ENCODE measurements around the gene CRNKL1. TPM values are rescaled to one million over a fixed set of nuclear protein-coding genes. Genes with fewer than 3 reads are reported as not detected.

Gene CRNKL1
- polyA plus RNA-seq, 1 of the 3 experiments (the other 2 are of a cell fraction), result 7.6 TPM

DNA sequence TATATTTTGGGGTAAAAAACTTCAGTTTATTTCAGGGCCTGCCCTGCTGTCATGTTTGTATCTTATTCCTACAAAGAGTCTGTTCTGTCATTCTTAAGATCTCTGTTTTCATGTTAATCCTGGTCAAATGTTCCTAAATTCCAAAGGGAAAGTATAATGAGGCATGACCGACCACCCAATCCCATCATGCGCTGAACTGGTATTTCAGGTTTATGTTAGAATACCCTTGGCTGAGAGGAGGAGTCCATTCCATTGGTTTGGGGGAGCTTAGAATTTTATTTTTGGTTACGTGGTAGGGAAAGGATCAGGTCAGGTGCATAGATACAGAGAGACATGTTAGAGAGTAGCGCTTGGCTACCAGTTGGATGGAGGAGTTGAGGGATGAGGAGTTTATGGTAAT, 25.8 kb upstream of the CRNKL1 start:
- Histone ChIP-seq H4K20me1 (ENCODE audit: insufficient read depth) (no peaks in the 10 kb centered on the region), H3F3A (replicated peaks; ENCODE audit: insufficient read depth) (no peaks in the 10 kb centered on the region), H3K4me2 (no peak overlapping the region), H3K4me3 (ENCODE audit: low read depth in 2 of 2, low read length in 1 of 2) (no peak overlapping the region), H3K4me1 (ENCODE audit: control insufficient read depth in 1 of 2, insufficient read depth in 2 of 2, low read depth in 1 of 2, low read length in 1 of 2) (no peaks in the 10 kb centered on the region), H3K9me3 (no peaks in the 10 kb centered on the region), H2AFZ (ENCODE audit: low read depth) (no peak overlapping the region), H3K9ac (no peak overlapping the region), H3K79me2 (ENCODE audit: insufficient read depth) (no peaks in the 10 kb centered on the region), H3K27me3 (ENCODE audit: insufficient read depth) (peaks cover 4% of the 10 kb centered on the region; the same call in 1 of the 2 replicates), H3K9me2 (no peaks in the 10 kb centered on the region), H3K27ac (ENCODE audit: low read depth in 2 of 2, low read length in 1 of 2) (no peak overlapping the region), H3K36me3 (replicated peaks in 1 of 2; ENCODE audit: control insufficient read depth in 1 of 2, insufficient read depth in 2 of 2, low read length in 1 of 2) (no peaks in the 10 kb centered on the region)
- TF ChIP-seq, protein P1, sequence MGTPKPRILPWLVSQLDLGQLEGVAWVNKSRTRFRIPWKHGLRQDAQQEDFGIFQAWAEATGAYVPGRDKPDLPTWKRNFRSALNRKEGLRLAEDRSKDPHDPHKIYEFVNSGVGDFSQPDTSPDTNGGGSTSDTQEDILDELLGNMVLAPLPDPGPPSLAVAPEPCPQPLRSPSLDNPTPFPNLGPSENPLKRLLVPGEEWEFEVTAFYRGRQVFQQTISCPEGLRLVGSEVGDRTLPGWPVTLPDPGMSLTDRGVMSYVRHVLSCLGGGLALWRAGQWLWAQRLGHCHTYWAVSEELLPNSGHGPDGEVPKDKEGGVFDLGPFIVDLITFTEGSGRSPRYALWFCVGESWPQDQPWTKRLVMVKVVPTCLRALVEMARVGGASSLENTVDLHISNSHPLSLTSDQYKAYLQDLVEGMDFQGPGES (IDR thresholded peaks at IDR 0.05; ENCODE audit: low read depth, low read length), result no peak
- TF ChIP-seq FOXM1 (IDR thresholded peaks at IDR 0.05; ENCODE audit: low read depth) (no peak), RCOR1 (IDR thresholded peaks at IDR 0.05; ENCODE audit: low read length) (no peak), EP300 (IDR thresholded peaks at IDR 0.05; ENCODE audit: borderline replicate concordance in 1 of 2, low read depth in 1 of 2, low read length in 1 of 2) (no peak), CHD2 (IDR thresholded peaks at IDR 0.05; ENCODE audit: low read length, partially characterized antibody) (no peak), NRF1 (IDR thresholded peaks at IDR 0.05; ENCODE audit: low read depth, low read length) (no peak), TAF1 (IDR thresholded peaks at IDR 0.05; ENCODE audit: borderline replicate concordance, low read depth, low read length) (no peak), RXRA (IDR thresholded peaks at IDR 0.05; ENCODE audit: borderline replicate concordance, low read depth) (no peak), RAD21 (IDR thresholded peaks at IDR 0.05; ENCODE audit: low read length) (no peak), MXI1 (IDR thresholded peaks at IDR 0.05; ENCODE audit: low read depth, low read length) (no peak), TEAD4 (IDR thresholded peaks at IDR 0.05; ENCODE audit: borderline replicate concordance, insufficient read depth) (no peak), GATA2 (CRISPR knock-in tag; IDR thresholded peaks at IDR 0.05) (no peak), TCF12 (IDR thresholded peaks at IDR 0.05) (no peak), SMC3 (IDR thresholded peaks at IDR 0.05; ENCODE audit: low read depth, low read length) (no peak), ELF1 (IDR thresholded peaks at IDR 0.05) (no peak), SIN3A (IDR thresholded peaks at IDR 0.05; ENCODE audit: borderline replicate concordance, low read depth, low read length) (no peak)
- TF ChIP-seq, protein P2, sequence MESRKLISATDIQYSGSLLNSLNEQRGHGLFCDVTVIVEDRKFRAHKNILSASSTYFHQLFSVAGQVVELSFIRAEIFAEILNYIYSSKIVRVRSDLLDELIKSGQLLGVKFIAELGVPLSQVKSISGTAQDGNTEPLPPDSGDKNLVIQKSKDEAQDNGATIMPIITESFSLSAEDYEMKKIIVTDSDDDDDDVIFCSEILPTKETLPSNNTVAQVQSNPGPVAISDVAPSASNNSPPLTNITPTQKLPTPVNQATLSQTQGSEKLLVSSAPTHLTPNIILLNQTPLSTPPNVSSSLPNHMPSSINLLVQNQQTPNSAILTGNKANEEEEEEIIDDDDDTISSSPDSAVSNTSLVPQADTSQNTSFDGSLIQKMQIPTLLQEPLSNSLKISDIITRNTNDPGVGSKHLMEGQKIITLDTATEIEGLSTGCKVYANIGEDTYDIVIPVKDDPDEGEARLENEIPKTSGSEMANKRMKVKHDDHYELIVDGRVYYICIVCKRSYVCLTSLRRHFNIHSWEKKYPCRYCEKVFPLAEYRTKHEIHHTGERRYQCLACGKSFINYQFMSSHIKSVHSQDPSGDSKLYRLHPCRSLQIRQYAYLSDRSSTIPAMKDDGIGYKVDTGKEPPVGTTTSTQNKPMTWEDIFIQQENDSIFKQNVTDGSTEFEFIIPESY (IDR thresholded peaks at IDR 0.05; ENCODE audit: borderline replicate concordance, low read depth), result no peak
- TF ChIP-seq, protein P3, sequence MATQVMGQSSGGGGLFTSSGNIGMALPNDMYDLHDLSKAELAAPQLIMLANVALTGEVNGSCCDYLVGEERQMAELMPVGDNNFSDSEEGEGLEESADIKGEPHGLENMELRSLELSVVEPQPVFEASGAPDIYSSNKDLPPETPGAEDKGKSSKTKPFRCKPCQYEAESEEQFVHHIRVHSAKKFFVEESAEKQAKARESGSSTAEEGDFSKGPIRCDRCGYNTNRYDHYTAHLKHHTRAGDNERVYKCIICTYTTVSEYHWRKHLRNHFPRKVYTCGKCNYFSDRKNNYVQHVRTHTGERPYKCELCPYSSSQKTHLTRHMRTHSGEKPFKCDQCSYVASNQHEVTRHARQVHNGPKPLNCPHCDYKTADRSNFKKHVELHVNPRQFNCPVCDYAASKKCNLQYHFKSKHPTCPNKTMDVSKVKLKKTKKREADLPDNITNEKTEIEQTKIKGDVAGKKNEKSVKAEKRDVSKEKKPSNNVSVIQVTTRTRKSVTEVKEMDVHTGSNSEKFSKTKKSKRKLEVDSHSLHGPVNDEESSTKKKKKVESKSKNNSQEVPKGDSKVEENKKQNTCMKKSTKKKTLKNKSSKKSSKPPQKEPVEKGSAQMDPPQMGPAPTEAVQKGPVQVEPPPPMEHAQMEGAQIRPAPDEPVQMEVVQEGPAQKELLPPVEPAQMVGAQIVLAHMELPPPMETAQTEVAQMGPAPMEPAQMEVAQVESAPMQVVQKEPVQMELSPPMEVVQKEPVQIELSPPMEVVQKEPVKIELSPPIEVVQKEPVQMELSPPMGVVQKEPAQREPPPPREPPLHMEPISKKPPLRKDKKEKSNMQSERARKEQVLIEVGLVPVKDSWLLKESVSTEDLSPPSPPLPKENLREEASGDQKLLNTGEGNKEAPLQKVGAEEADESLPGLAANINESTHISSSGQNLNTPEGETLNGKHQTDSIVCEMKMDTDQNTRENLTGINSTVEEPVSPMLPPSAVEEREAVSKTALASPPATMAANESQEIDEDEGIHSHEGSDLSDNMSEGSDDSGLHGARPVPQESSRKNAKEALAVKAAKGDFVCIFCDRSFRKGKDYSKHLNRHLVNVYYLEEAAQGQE (IDR thresholded peaks at IDR 0.05; ENCODE audit: low read depth, low read length), result no peak
- TF ChIP-seq, protein P4, sequence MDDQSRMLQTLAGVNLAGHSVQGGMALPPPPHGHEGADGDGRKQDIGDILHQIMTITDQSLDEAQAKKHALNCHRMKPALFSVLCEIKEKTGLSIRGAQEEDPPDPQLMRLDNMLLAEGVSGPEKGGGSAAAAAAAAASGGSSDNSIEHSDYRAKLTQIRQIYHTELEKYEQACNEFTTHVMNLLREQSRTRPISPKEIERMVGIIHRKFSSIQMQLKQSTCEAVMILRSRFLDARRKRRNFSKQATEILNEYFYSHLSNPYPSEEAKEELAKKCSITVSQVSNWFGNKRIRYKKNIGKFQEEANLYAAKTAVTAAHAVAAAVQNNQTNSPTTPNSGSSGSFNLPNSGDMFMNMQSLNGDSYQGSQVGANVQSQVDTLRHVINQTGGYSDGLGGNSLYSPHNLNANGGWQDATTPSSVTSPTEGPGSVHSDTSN (IDR thresholded peaks at IDR 0.05), result no peak
- POLR2A ChIA-PET, result no interaction called here
- no peak for DNase-seq
- 76% methylated on average over 4 of the region's 4 CpGs for WGBS (ENCODE audit: low lambda C conversion rate)
- CTCF ChIA-PET, result interaction anchor here (1.2 kb wide), 1 partner anchor 159 kb away, joined by 5 read pairs; no protein-coding TSS in a partner anchor

Measured in SK-N-SH (cell line).